HG02870 (cell line): ENCODE measurements around the gene EIF4G3.
"Not testable (repeated sequence)": the region's sequence is repeated elsewhere in the genome, so short reads cannot be mapped to it uniquely, and the experiment has no call there.

ENCODE experiments used
- ATAC-seq: cut with Tn5 transposase; IDR thresholded peaks from one replicate; pipeline ENCODE4 v1.9.1; 2021; ENCODE audit warnings: mild to moderate bottlenecking, moderate library complexity; ENCODE audit not compliant: unreplicated experiment

The EIF4G3 gene

GRCh38 chr1:21034725-21035628 is 141.7 kb downstream of the EIF4G3 start:
- no peak for ATAC-seq

DNA sequence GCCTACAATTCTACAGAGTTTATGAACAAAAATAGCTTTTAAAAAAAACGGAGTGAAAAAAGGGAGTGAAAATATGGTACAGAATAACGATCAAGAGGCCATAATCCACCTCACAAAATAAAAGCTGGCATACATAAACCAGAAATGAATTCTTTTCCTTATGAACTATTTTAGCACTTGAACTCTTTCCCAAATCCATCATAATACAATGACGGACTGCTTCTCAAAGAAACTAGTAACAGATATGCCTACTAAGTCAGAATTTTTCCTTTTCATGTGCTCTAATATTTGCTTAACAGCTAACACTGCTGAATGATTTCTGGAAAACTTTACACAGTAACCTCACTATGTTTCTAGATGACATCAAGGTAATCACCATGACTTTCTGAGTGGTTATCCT is 144.0 kb downstream of the EIF4G3 start:
- no peak for ATAC-seq

GRCh38 chr1:21030181-21030580 is 146.5 kb downstream of the EIF4G3 start:
- no peak for ATAC-seq

DNA sequence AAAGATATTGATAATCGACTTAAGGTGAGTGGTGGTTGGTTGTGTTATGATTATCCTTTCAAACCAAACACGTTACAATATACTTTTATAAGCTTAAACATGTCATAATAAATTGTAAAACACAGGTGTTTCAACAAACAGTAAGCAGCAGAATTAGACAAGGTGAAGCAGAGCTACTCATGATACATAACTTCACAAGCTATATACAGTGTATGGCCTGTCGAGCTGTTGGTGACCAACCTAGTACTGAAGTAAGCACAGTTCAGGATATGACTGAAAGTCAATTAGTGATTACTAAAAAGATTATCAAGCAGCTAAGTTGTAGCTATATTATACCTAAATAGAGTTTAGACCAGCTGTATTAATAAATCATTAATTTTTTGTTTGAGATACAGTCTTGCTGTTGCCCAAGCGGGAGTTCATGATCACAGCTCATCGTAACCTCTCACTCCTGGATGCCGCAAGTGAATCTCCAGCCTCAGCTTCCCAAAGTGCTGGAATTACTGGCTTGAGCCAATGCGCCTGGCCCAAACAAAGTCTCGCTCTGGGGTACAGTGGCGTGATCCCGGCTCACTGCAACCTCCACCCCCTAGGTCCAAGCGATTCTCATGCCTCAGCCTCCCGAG is 148.1 kb downstream of the EIF4G3 start:
- no peak for ATAC-seq

DNA sequence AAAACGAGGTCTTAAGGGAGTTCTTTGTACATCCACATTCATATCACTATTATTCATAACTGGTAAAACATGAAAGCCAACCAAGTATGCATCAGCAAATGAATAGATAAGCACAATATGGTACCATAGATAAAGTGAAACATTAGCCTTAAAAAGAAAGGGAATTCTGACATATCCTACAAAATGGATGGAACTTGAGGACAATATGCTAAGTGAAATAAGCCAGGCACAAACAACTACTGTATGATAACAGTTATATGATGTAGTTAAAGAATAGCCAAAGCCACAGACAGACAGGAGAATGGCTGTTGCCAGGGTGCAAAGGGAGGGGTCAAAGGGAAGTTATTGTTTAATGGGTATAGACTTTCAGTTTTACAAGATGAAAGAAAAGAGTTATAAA is 148.9 kb downstream of the EIF4G3 start:
- no peak for ATAC-seq

DNA sequence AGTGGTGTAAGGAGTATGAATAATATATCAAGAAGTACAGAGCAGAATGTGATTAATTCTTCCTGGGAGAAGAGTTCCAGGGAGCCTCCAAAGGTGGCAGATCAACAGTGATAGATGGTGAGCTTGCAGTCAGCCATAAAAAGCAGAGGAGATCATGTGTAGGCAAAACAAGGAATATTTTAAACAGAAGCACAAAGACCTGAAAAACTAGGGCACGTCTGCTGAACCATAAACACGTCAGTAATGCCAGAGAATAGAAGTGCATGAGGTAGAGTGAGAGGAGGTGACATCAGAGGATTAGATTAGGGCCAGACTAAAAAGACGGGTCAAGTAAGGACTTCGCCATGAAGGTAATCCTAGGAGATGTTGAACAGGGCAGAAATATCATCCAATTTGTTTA is 151.8 kb downstream of the EIF4G3 start:
- no peak for ATAC-seq

- not testable (repeated sequence) for ATAC-seq
Observed at GRCh38 chr1:21024136-21024896, 152.4 kb downstream of the EIF4G3 start.

GRCh38 chr1:21022279-21023040 is 154.2 kb downstream of the EIF4G3 start:
- no peak for ATAC-seq

DNA sequence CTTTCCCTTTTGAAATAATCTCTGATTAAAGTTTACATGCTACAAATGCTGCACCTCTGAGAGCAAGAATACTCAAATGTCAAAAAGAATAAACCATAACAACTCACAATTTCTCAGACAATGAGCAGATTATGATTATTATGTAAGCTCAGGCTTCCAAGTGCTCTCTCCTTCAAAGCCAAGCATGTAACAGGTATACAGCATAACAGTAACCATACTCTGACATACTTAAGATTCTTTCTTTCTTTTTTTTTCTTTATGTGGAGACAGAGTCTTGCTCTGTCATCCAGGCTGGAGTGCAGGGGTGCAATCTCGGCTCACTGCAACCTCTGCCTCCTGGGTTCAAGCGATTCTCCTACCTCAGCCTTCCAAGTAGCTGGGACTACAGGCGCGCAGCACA is 155.4 kb downstream of the EIF4G3 start:
- ATAC-seq = no peak

DNA sequence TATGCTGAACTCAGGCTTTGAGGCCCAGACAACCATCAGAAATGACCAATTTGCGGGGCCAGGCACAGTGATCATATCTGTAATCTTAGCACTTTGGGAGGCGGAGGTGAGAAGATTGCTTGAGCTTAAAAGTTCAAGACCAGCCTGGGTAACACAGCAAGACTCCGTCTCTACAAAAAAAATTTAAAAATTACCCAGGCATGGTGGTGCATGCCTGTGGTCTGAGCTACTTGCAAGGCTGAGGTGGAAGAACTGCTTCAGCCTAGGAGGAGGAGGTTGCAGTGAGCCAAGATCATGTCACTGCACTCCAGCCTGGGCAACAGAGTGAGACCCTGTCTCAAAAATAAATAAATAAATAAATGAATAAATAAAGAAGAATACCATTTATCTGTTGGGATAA is 156.5 kb downstream of the EIF4G3 start:
- ATAC-seq = no peak

DNA sequence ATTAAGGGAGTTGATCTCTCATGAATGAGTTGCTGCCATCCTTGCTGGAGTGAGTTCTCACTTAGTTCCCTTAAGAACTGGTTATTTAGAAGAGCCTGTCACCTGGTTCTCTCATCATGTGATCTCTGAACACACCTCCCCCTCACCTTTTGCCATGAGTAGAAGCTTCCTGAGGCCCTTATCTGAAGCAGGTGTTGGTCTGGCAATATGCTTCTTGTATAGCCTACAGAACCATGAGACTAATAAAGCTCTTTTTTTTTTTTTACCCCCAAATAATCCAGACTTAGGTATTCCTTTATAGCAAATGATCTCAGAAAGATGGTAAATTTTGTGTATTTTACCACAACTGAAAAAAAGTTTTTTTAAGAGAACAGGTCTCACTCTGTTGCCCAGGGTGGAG is 158.0 kb downstream of the EIF4G3 start:
- ATAC-seq = no peak

DNA sequence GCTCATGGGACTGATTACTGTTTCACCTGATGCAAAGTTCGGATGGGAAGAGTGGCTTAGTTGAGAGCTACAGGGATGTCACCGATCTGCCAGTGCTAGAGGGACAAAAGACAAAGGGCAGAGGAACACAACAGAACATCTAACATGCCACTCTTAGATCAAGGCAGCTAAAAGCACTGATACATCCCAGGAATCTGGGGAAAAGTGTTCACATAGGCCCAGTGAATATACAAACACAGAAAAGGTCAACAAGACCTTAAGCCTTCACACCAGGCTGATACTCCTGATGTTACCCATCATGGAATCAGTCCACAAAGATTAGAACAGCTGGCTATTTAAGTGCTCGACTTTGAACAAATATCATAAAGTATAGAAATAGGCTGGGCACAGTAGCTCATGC is 163.2 kb downstream of the EIF4G3 start:
- ATAC-seq = no peak

DNA sequence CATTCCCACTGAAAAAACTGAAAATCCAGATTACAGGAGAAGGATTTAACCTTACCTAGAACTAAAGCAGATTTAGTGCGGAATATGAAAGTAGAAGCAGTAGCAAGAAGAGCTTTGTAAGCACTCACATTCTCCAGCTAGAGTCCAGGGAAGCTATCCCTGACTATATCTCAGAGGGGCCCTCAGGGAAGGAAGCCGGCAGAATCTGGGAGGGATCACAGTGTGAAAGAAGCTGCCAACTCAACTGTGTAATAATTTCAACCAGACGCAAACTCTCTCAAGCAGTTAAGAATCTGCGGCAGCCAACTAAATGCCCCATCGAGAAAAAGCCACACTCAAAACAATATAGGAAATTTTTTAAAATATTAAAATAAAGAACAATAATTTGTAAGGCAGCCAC is 163.8 kb downstream of the EIF4G3 start:
- ATAC-seq = no peak

- no peak for ATAC-seq
Observed at GRCh38 chr1:21007876-21008275, 168.8 kb downstream of the EIF4G3 start.

GRCh38 chr1:21005466-21006239 is 171.0 kb downstream of the EIF4G3 start:
- no peak for ATAC-seq

GRCh38 chr1:21003281-21004045 is 173.2 kb downstream of the EIF4G3 start:
- ATAC-seq = no peak

- no peak for ATAC-seq
Observed at GRCh38 chr1:21001042-21001441, 175.7 kb downstream of the EIF4G3 start.

DNA sequence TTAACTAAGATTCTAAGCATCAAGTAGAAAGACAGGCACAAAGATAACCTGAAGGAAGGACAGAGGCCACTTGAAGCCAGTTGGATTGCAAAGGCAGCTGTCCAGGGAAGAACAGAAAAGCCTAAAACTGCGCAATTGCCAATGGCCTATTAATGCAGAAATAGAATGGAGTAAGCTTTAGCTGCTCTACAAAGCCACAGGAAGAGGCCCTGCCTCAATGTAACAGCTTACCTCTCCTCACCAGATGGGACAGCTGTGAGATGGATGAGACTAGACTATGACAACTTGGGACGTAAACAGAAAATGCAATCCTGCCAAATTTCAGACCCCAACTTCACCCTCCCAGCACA is 176.5 kb downstream of the EIF4G3 start:
- ATAC-seq = no peak

GRCh38 chr1:20999525-21000244 is 177.0 kb downstream of the EIF4G3 start:
- ATAC-seq = no peak
